MCF 10A (cell line): ENCODE results near the gene ATXN10. TPM values are rescaled to one million over a fixed set of nuclear protein-coding genes. Genes with fewer than 3 reads are reported as not detected.

Experiments used
- BruUV-seq: library from RNA; stranded (reverse); fragments of 400-500 nt; replicated peaks from 2 replicates; lab custom pipeline; 2021; lab: Mats Ljungman, UMichigan
- CTCF ChIA-PET: fragments of 300-600 bp; sonication (Branson Sonifier 250); formaldehyde crosslinking; extraction: SDS; loops from one replicate; lab custom pipeline; 2021; ENCODE audit warnings: antibody characterized with exemption, inconsistent platforms; lab: Yijun Ruan, JAX
- POLR2A ChIA-PET: fragments of 300-600, 350-650 bp; sonication (Branson Sonifier 250); formaldehyde crosslinking; extraction: SDS; loops from one replicate; lab custom pipeline; 2020; ENCODE audit warnings: antibody characterized with exemption, inconsistent platforms; lab: Yijun Ruan, JAX
- DNase-seq: peaks from one replicate; pipeline ENCODE4 v3.0.0-alpha.2; 2018; ENCODE audit not compliant: unreplicated experiment
- H3K27ac Mint-ChIP-seq: one replicate; pipeline ENCODE4 v1.8.0; 2022; ENCODE audit warnings: mild to moderate bottlenecking, low read depth, mixed read lengths; ENCODE audit not compliant: unreplicated experiment
- H3K27me3 Mint-ChIP-seq: one replicate; pipeline ENCODE4 v1.8.0; 2022; ENCODE audit warnings: mixed read lengths; ENCODE audit not compliant: insufficient read depth, unreplicated experiment
- H3K36me3 Mint-ChIP-seq: one replicate; pipeline ENCODE4 v1.8.0; 2022; ENCODE audit warnings: mild to moderate bottlenecking, moderate library complexity, mixed read lengths; ENCODE audit not compliant: insufficient read depth, unreplicated experiment
- H3K4me1 Mint-ChIP-seq: one replicate; pipeline ENCODE4 v1.8.0; 2022; ENCODE audit warnings: mixed read lengths; ENCODE audit not compliant: insufficient read depth, unreplicated experiment
- H3K4me3 Mint-ChIP-seq: one replicate; pipeline ENCODE4 v1.8.0; 2022; ENCODE audit warnings: mild to moderate bottlenecking, moderate library complexity, mixed read lengths; ENCODE audit not compliant: unreplicated experiment
- H3K9me3 Mint-ChIP-seq: one replicate; pipeline ENCODE4 v1.8.0; 2022; ENCODE audit warnings: mixed read lengths; ENCODE audit not compliant: unreplicated experiment
- CTCF ChIP-seq: fragments of 200-600 bp; IDR thresholded peaks from one replicate; pipeline ENCODE4 v1.8.0; 2022; ENCODE audit warnings: antibody characterized with exemption, mild to moderate bottlenecking; ENCODE audit not compliant: unreplicated experiment
- intact Hi-C: fragments of 100-400 bp; cut with micrococcal nuclease; formaldehyde crosslinking; loops from 2 replicates; pipeline ENCODE4 v1.14.1; 2022
- total RNA-seq: library from RNA; stranded (reverse); gene quantifications from 2 replicates; pipeline ENCODE4 v1.2.3, GENCODE V29; 2022

ATXN10 gene
- total RNA-seq, 1 experiment from 2014 or later: 193 TPM

GRCh38 chr22:45884201-45885062 is 212.8 kb downstream of the ATXN10 start:
- DNase-seq: no peak
- CTCF ChIA-PET: interaction anchor here (0.5 to 0.6 kb wide), 2 partner anchors 246 to 423 kb away, joined by 3 read pairs; no protein-coding TSS in a partner anchor
- intact Hi-C loops: no loop called here
- BruUV-seq: no TSS peak
- Mint-ChIP-seq H3K27ac (no peak overlapping the region), H3K27me3 (no peaks in the 10 kb centered on the region), H3K4me3 (no peak overlapping the region), H3K4me1 (peaks cover 12% of the 10 kb centered on the region), H3K9me3 (no peaks in the 10 kb centered on the region), H3K36me3 (peaks cover 5% of the 10 kb centered on the region)
- POLR2A ChIA-PET: interaction anchor here (0.7 kb wide), 1 partner anchor 77 kb away, joined by 3 read pairs; no protein-coding TSS in a partner anchor
- no peak for TF ChIP-seq CTCF

- BruUV-seq: no TSS peak
- Mint-ChIP-seq H3K4me3 (no peak overlapping the region), H3K27ac (no peak overlapping the region), H3K9me3 (no peaks in the 10 kb centered on the region), H3K27me3 (no peaks in the 10 kb centered on the region), H3K36me3 (peaks cover 5% of the 10 kb centered on the region), H3K4me1 (peaks cover 12% of the 10 kb centered on the region)
- no peak for TF ChIP-seq CTCF
- no peak for DNase-seq
- POLR2A ChIA-PET: interaction anchor here (0.7 kb wide), 1 partner anchor 76 kb away, joined by 3 read pairs; no protein-coding TSS in a partner anchor
- CTCF ChIA-PET: interaction anchor here (0.5 kb wide), 1 partner anchor 423 kb away, joined by 3 read pairs; no protein-coding TSS in a partner anchor
- intact Hi-C loops: no loop called here
Measured at GRCh38 chr22:45885171-45885840, 213.7 kb downstream of the ATXN10 start.

GRCh38 chr22:45885941-45886395 is 214.3 kb downstream of the ATXN10 start:
- no TSS peak for BruUV-seq
- H3K9me3 Mint-ChIP-seq: no peaks in the 10 kb centered on the region
- TF ChIP-seq CTCF: no peak
- H3K4me3 Mint-ChIP-seq: no peak overlapping the region
- ChIA-PET POLR2A (no interaction called here), CTCF (no interaction called here)
- intact Hi-C loops: no loop called here
- peaks cover 5% of the 10 kb centered on the region for H3K36me3 Mint-ChIP-seq
- H3K27ac Mint-ChIP-seq: no peak overlapping the region
- DNase-seq: no peak
- peaks cover 12% of the 10 kb centered on the region for H3K4me1 Mint-ChIP-seq
- no peaks in the 10 kb centered on the region for H3K27me3 Mint-ChIP-seq

- BruUV-seq: no TSS peak
- POLR2A ChIA-PET: no interaction called here
- H3K4me3 Mint-ChIP-seq: no peak overlapping the region
- DNase-seq: no peak
- no peaks in the 10 kb centered on the region for H3K27me3 Mint-ChIP-seq
- peaks cover 12% of the 10 kb centered on the region for H3K4me1 Mint-ChIP-seq
- no peak overlapping the region for H3K27ac Mint-ChIP-seq
- intact Hi-C loops: no loop called here
- H3K36me3 Mint-ChIP-seq: peaks cover 5% of the 10 kb centered on the region
- CTCF ChIA-PET: no interaction called here
- TF ChIP-seq CTCF: no peak
- no peaks in the 10 kb centered on the region for H3K9me3 Mint-ChIP-seq
Measured at GRCh38 chr22:45886540-45886939, 214.9 kb downstream of the ATXN10 start.
